ENCODE measurements around the gene IQSEC1.

- TF ChIP-seq CTCF (IDR thresholded peaks at IDR 0.05 in 2 of 3, conservative IDR thresholded peaks at IDR 0.05 in 1 of 3; ENCODE audit: control insufficient read depth in 2 of 3, extremely low read depth in 1 of 3, insufficient read depth in 1 of 3, low read depth in 3 of 3, low read length in 3 of 3) (no peak), SP1 (IDR thresholded peaks at IDR 0.05; ENCODE audit: low read depth, low read length) (no peak), ZBTB33 (IDR thresholded peaks at IDR 0.05) (no peak), RAD21 (IDR thresholded peaks at IDR 0.05; ENCODE audit: insufficient read depth, low read depth, low read length) (no peak), CHD2 (IDR thresholded peaks at IDR 0.05; ENCODE audit: borderline replicate concordance, low read depth, low read length) (no peak), SMAD1 (IDR thresholded peaks at IDR 0.05; ENCODE audit: low read depth, partially characterized antibody) (no peak), ETV6 (conservative IDR thresholded peaks at IDR 0.05 in 1 of 2, IDR thresholded peaks at IDR 0.05 in 1 of 2; ENCODE audit: borderline replicate concordance in 1 of 2, low read depth in 1 of 2) (no peak), BACH1 (IDR thresholded peaks at IDR 0.05; ENCODE audit: borderline replicate concordance) (no peak), MEF2A (IDR thresholded peaks at IDR 0.05; ENCODE audit: insufficient read depth, low read depth, low read length) (no peak), TCF7 (IDR thresholded peaks at IDR 0.05; ENCODE audit: borderline replicate concordance) (no peak), ELK1 (IDR thresholded peaks at IDR 0.05; ENCODE audit: low read depth, low read length) (no peak), BCL11A (IDR thresholded peaks at IDR 0.05; ENCODE audit: low read depth, low read length) (no peak)
Observed at GRCh38 chr3:12884790-12885582, 188.2 kb downstream of the IQSEC1 start.

All from GM12878 (cell line).